KG1 (cell line): ENCODE measurements around the gene GIT2.
A peak's percentile ranks its signal among the peaks of the same experiment; 100 is the strongest.
"Not testable (repeated sequence)": the region's sequence is repeated elsewhere in the genome, so short reads cannot be mapped to it uniquely, and the experiment has no call there.

ENCODE experiments used
- DNase-seq: peaks from one replicate; lab custom pipeline; 2025; lab: John Stamatoyannopoulos, UW

The GIT2 gene

GRCh38 chr12:110004598-110004997 is 8.4 kb upstream of the GIT2 start:
- DNase-seq: no peak

- DNase-seq: no peak
Measured at GRCh38 chr12:110002676-110003515, 6.7 kb upstream of the GIT2 start.

GRCh38 chr12:110001596-110001995 is 5.4 kb upstream of the GIT2 start:
- DNase-seq: no peak

GRCh38 chr12:109999983-110000505 is 3.9 kb upstream of the GIT2 start:
- DNase-seq: no peak

- DNase-seq: no peak
Measured at GRCh38 chr12:109999649-109999971, 3.4 kb upstream of the GIT2 start.

- peak; percentile 83 for DNase-seq
Measured at GRCh38 chr12:109998904-109999648, 2.9 kb upstream of the GIT2 start, which contains the start of gene ANKRD13A. Gene ANKRD13A (plus strand): TSS chr12:109999430. CDS start chr12:109999689, 259 bp downstream.

- DNase-seq: no peak
Measured at GRCh38 chr12:109998241-109998903, 2.2 kb upstream of the GIT2 start.

- no peak for DNase-seq
Measured at GRCh38 chr12:109997393-109997792, 1.2 kb upstream of the GIT2 start.

GRCh38 chr12:109996483-109996853 is 300 bp upstream of the GIT2 start:
- DNase-seq: no peak

GRCh38 chr12:109995361-109995685 is 845 bp downstream of the GIT2 start:
- DNase-seq: no peak

GRCh38 chr12:109994401-109995175 is 1.6 kb downstream of the GIT2 start:
- no peak for DNase-seq

- no peak for DNase-seq
Measured at GRCh38 chr12:109993091-109993490, 3.1 kb downstream of the GIT2 start.

GRCh38 chr12:109991586-109991985 is 4.6 kb downstream of the GIT2 start:
- no peak for DNase-seq

- DNase-seq: no peak
Measured at GRCh38 chr12:109989380-109989779, 6.8 kb downstream of the GIT2 start.

GRCh38 chr12:109988903-109989302 is 7.3 kb downstream of the GIT2 start:
- DNase-seq: no peak

GRCh38 chr12:109988274-109988673 is 7.9 kb downstream of the GIT2 start:
- DNase-seq: no peak

- DNase-seq: no peak
Measured at GRCh38 chr12:109987615-109988014, 8.6 kb downstream of the GIT2 start.

- not testable (repeated sequence) for DNase-seq
Measured at GRCh38 chr12:109986236-109986635, 9.9 kb downstream of the GIT2 start.

GRCh38 chr12:109983432-109984142 is 12.6 kb downstream of the GIT2 start:
- DNase-seq: no peak

GRCh38 chr12:109982210-109982609 is 14.0 kb downstream of the GIT2 start:
- DNase-seq: no peak

- no peak for DNase-seq
Measured at GRCh38 chr12:109981311-109981710, 14.9 kb downstream of the GIT2 start.
